ENCODE measurements around the gene HOXA7. TPM values are rescaled to one million over a fixed set of nuclear protein-coding genes. Genes with fewer than 3 reads are reported as not detected.

The HOXA7 gene
- total RNA-seq, 6 experiments from 2014 or later, result 6.2 to 8.2 (median 6.8) TPM

- peak overlapping the region; percentile 22; the same call in 1 of the 2 replicates for H3K4me3 Mint-ChIP-seq
- peaks cover 39% of the 10 kb centered on the region for H3K4me1 Mint-ChIP-seq (ENCODE audit: low read depth)
- H3K27me3 Mint-ChIP-seq (ENCODE audit: insufficient read depth), result peaks cover 12% of the 10 kb centered on the region
- no peak overlapping the region for H3K27ac Mint-ChIP-seq
- peaks cover 8% of the 10 kb centered on the region; the same call in 1 of the 2 replicates for H3K36me3 Mint-ChIP-seq (ENCODE audit: low read depth)
- DNase-seq, result no peak
- TF ChIP-seq CTCF (IDR thresholded peaks at IDR 0.05), result no peak
- H3K9me3 Mint-ChIP-seq, result no peaks in the 10 kb centered on the region
Observed at GRCh38 chr7:27111042-27111750, 45.3 kb downstream of the HOXA7 start.

GRCh38 chr7:27110186-27111031 lies 46.1 kb downstream of the HOXA7 start:
- Mint-ChIP-seq H3K27me3 (ENCODE audit: insufficient read depth) (peaks cover 8% of the 10 kb centered on the region), H3K4me3 (peak overlapping the region; percentile 22; the same call in 1 of the 2 replicates), H3K4me1 (ENCODE audit: low read depth) (peaks cover 42% of the 10 kb centered on the region), H3K36me3 (ENCODE audit: low read depth) (peaks cover 8% of the 10 kb centered on the region; the same call in 1 of the 2 replicates), H3K9me3 (no peaks in the 10 kb centered on the region), H3K27ac (no peak overlapping the region)
- no peak for TF ChIP-seq CTCF (IDR thresholded peaks at IDR 0.05)
- DNase-seq, result peak; percentile 21

- Mint-ChIP-seq H3K27me3 (ENCODE audit: insufficient read depth) (peaks cover 13% of the 10 kb centered on the region), H3K27ac (no peak overlapping the region), H3K9me3 (no peaks in the 10 kb centered on the region), H3K4me1 (ENCODE audit: low read depth) (peaks cover 34% of the 10 kb centered on the region), H3K4me3 (no peak overlapping the region), H3K36me3 (ENCODE audit: low read depth) (peaks cover 8% of the 10 kb centered on the region; the same call in 1 of the 2 replicates)
- no peak for TF ChIP-seq CTCF (IDR thresholded peaks at IDR 0.05)
- no peak for DNase-seq
Observed at GRCh38 chr7:27109466-27110185, 46.8 kb downstream of the HOXA7 start.

GRCh38 chr7:27108390-27109127 lies 47.9 kb downstream of the HOXA7 start:
- no peak overlapping the region for H3K4me3 Mint-ChIP-seq
- peaks cover 23% of the 10 kb centered on the region for H3K27me3 Mint-ChIP-seq (ENCODE audit: insufficient read depth)
- H3K27ac Mint-ChIP-seq, result no peak overlapping the region
- no peak for DNase-seq
- H3K9me3 Mint-ChIP-seq, result no peaks in the 10 kb centered on the region
- peaks cover 34% of the 10 kb centered on the region for H3K4me1 Mint-ChIP-seq (ENCODE audit: low read depth)
- H3K36me3 Mint-ChIP-seq (ENCODE audit: low read depth), result peaks cover 13% of the 10 kb centered on the region
- TF ChIP-seq CTCF (IDR thresholded peaks at IDR 0.05), result no peak

Measured in HFFc6 (cell line).